ENCODE data around the gene GPHB5. TPM values are rescaled to one million over a fixed set of nuclear protein-coding genes. Genes with fewer than 3 reads are reported as not detected.

Gene GPHB5
- total RNA-seq, 1 experiment from 2014 or later: not detected

DNA sequence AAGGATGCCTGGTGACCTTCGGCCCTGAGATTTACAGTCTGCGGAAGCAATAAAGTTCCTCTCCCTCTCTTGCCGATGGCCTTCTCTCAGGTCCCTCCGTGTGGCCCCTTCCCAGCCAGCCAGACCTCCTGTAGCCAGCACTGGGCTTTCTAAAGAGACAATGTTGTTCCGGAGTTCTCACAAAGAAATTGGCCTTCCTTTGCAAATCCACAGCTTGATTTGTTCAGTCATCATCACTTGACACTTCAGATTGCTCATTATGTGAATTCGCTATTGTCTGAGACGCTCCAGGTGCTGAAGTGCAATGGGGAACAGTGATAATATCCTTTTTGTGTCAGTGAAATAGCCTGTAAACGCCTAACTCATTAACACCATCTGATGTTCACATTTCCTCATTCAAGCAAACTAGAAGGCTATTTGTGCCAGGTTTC lies 43.7 kb upstream of the GPHB5 start:
- BruUV-seq (replicated peaks): no TSS peak
- TF ChIP-seq, protein P1, sequence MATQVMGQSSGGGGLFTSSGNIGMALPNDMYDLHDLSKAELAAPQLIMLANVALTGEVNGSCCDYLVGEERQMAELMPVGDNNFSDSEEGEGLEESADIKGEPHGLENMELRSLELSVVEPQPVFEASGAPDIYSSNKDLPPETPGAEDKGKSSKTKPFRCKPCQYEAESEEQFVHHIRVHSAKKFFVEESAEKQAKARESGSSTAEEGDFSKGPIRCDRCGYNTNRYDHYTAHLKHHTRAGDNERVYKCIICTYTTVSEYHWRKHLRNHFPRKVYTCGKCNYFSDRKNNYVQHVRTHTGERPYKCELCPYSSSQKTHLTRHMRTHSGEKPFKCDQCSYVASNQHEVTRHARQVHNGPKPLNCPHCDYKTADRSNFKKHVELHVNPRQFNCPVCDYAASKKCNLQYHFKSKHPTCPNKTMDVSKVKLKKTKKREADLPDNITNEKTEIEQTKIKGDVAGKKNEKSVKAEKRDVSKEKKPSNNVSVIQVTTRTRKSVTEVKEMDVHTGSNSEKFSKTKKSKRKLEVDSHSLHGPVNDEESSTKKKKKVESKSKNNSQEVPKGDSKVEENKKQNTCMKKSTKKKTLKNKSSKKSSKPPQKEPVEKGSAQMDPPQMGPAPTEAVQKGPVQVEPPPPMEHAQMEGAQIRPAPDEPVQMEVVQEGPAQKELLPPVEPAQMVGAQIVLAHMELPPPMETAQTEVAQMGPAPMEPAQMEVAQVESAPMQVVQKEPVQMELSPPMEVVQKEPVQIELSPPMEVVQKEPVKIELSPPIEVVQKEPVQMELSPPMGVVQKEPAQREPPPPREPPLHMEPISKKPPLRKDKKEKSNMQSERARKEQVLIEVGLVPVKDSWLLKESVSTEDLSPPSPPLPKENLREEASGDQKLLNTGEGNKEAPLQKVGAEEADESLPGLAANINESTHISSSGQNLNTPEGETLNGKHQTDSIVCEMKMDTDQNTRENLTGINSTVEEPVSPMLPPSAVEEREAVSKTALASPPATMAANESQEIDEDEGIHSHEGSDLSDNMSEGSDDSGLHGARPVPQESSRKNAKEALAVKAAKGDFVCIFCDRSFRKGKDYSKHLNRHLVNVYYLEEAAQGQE (IDR thresholded peaks at IDR 0.05; ENCODE audit: insufficient read depth in 1 of 2, low read depth in 2 of 2, low read length in 1 of 2): no peak
- TF ChIP-seq, protein P2, sequence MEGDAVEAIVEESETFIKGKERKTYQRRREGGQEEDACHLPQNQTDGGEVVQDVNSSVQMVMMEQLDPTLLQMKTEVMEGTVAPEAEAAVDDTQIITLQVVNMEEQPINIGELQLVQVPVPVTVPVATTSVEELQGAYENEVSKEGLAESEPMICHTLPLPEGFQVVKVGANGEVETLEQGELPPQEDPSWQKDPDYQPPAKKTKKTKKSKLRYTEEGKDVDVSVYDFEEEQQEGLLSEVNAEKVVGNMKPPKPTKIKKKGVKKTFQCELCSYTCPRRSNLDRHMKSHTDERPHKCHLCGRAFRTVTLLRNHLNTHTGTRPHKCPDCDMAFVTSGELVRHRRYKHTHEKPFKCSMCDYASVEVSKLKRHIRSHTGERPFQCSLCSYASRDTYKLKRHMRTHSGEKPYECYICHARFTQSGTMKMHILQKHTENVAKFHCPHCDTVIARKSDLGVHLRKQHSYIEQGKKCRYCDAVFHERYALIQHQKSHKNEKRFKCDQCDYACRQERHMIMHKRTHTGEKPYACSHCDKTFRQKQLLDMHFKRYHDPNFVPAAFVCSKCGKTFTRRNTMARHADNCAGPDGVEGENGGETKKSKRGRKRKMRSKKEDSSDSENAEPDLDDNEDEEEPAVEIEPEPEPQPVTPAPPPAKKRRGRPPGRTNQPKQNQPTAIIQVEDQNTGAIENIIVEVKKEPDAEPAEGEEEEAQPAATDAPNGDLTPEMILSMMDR (IDR thresholded peaks at IDR 0.05): no peak
- TF ChIP-seq POLR2AphosphoS5 (IDR thresholded peaks at IDR 0.05; ENCODE audit: low read depth, low read length) (no peak), SIN3A (IDR thresholded peaks at IDR 0.05; ENCODE audit: borderline replicate concordance, insufficient read depth, low read depth, low read length) (no peak), TCF7L2 (IDR thresholded peaks at IDR 0.05; ENCODE audit: low read depth, low read length) (no peak)
- Histone ChIP-seq H3K27me3 (ENCODE audit: control insufficient read depth, insufficient read depth, low read length) (no peaks in the 10 kb centered on the region), H3K4me1 (ENCODE audit: control insufficient read depth, insufficient read depth, low read length) (no peaks in the 10 kb centered on the region), H3K4me3 (ENCODE audit: low read depth in 2 of 2, low read length in 2 of 2) (no peak overlapping the region), H3K9me3 (ENCODE audit: control insufficient read depth, insufficient read depth, low read depth, low read length) (no peaks in the 10 kb centered on the region), H3K36me3 (ENCODE audit: control insufficient read depth, insufficient read depth, low read length) (no peaks in the 10 kb centered on the region), H3K27ac (ENCODE audit: low read length) (no peak overlapping the region)
- DNase-seq (ENCODE audit: low read depth, low spot score) (no peak), ATAC-seq (no peak)
- in situ Hi-C loops (cut with HindIII; ENCODE audit: low pct_unique_long_range_greater_than_20kb, low sequenced_read_pairs): no loop called here
- CTCF ChIA-PET: no interaction called here
- intact Hi-C loops (cut with micrococcal nuclease; ENCODE audit: unreplicated experiment): no loop called here
- POLR2A ChIA-PET: no interaction called here

DNA sequence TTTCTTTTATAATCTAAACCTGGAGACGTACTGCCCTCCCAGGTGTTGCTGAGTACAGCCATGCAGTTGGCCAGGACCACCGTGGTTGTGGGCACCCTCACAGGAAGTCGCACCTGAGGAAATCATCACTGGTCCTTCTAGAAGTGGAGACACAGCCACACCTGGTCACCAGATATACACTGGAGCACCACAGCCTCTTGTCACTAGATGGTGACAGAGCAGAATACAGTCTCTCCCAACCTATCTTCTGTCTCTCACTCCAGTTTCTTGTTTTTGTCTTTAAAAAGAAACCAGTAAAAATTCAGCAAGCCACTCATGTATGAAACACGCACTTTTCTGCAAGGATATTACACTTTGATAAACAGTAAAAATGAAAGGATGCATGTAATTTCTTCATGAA lies 43.1 kb upstream of the GPHB5 start:
- H3K4me1 ChIP-seq (ENCODE audit: control insufficient read depth, insufficient read depth, low read length): no peaks in the 10 kb centered on the region
- H3K36me3 ChIP-seq (ENCODE audit: control insufficient read depth, insufficient read depth, low read length): no peaks in the 10 kb centered on the region
- no peak overlapping the region for H3K27ac ChIP-seq (ENCODE audit: low read length)
- ATAC-seq (no peak), DNase-seq (ENCODE audit: low read depth, low spot score) (no peak)
- intact Hi-C loops (cut with micrococcal nuclease; ENCODE audit: unreplicated experiment): no loop called here
- BruUV-seq (replicated peaks): no TSS peak
- ChIA-PET POLR2A (no interaction called here), CTCF (no interaction called here)
- no peak overlapping the region for H3K4me3 ChIP-seq (ENCODE audit: low read depth in 2 of 2, low read length in 2 of 2)
- in situ Hi-C loops (cut with HindIII; ENCODE audit: low pct_unique_long_range_greater_than_20kb, low sequenced_read_pairs): no loop called here
- TF ChIP-seq SIN3A (IDR thresholded peaks at IDR 0.05; ENCODE audit: borderline replicate concordance, insufficient read depth, low read depth, low read length): no peak
- TF ChIP-seq TCF7L2 (IDR thresholded peaks at IDR 0.05; ENCODE audit: low read depth, low read length): no peak
- TF ChIP-seq, protein P1 (IDR thresholded peaks at IDR 0.05; ENCODE audit: insufficient read depth in 1 of 2, low read depth in 2 of 2, low read length in 1 of 2): no peak
- no peak for TF ChIP-seq POLR2AphosphoS5 (IDR thresholded peaks at IDR 0.05; ENCODE audit: low read depth, low read length)
- TF ChIP-seq, protein P2 (IDR thresholded peaks at IDR 0.05): no peak
- H3K9me3 ChIP-seq (ENCODE audit: control insufficient read depth, insufficient read depth, low read depth, low read length): no peaks in the 10 kb centered on the region
- H3K27me3 ChIP-seq (ENCODE audit: control insufficient read depth, insufficient read depth, low read length): no peaks in the 10 kb centered on the region

All from Panc1 (cell line).